K562 (cell line): ENCODE results near the gene PRR23B. TPM values are rescaled to one million over a fixed set of nuclear protein-coding genes. Genes with fewer than 3 reads are reported as not detected.

Experiments
- ATAC-seq: fragments of 200-7000 bp; cut with Tn5 transposase; 3 replicates; pipeline ENCODE4 v1.9.1; 2020; ENCODE audit warnings: moderate library complexity
- BruUV-seq: library from RNA; stranded (reverse); fragments of 400-500 nt; replicated peaks from 2 replicates; lab custom pipeline; 2021; lab: Mats Ljungman, UMichigan
- CTCF ChIA-PET: fragments of 300-600 bp; formaldehyde crosslinking; extraction: SDS; loops from one replicate; lab custom pipeline; 2021; ENCODE audit warnings: low intra/inter-chr PET ratio; lab: Yijun Ruan, JAX
- POLR2A ChIA-PET: fragments of 300-600, 350-650 bp; sonication (Branson Sonifier 250); formaldehyde crosslinking; extraction: SDS; loops from one replicate; lab custom pipeline; 2021; ENCODE audit warnings: antibody characterized with exemption, inconsistent platforms; lab: Yijun Ruan, JAX
- DNase-seq, 4 experiments: peaks; one replicate each; pipeline versions ENCODE4 v3.0.0 to v3.0.0-alpha.2; 2011 to 2018; ENCODE audit warnings: low spot score in 3 of 4, mixed read lengths in 3 of 4; ENCODE audit errors: extremely low read depth in 1 of 4
- FAIRE-seq: peaks from 2 replicates; lab custom pipeline; 2011; peaks lifted over from hg19 to GRCh38; lab: Jason Lieb, UNC
- H2AFZ ChIP-seq: 2 replicates; pipeline ENCODE4 v1.6.0; 2011; ENCODE audit warnings: low read depth, low read length, control low read depth, inconsistent platforms
- H3K27ac ChIP-seq: fragments of 200-600 bp; 3 replicates; pipeline ENCODE4 v1.8.0; 2011; ENCODE audit warnings: low read depth, mild to moderate bottlenecking, control low read depth, inconsistent platforms, low read length, moderate library complexity, mixed read lengths; ENCODE audit errors: extremely low read depth
- H3K27me3 ChIP-seq, 2 experiments: fragments of 300-600 bp in 1 of 2; 2 replicates in 1 of 2; 3 replicates in 1 of 2; pipeline versions ENCODE4 v1.6.0 to v1.8.0; 2011; ENCODE audit warnings: inconsistent platforms in 2 of 2, low read length in 2 of 2, mild to moderate bottlenecking in 1 of 2, mixed read lengths in 1 of 2, moderate library complexity in 1 of 2; ENCODE audit not compliant: control insufficient read depth in 2 of 2, insufficient read depth in 2 of 2
- H3K36me3 ChIP-seq: fragments of 300-600 bp; 3 replicates; pipeline ENCODE4 v1.8.0; 2011; ENCODE audit warnings: mild to moderate bottlenecking, low read length, inconsistent platforms; ENCODE audit not compliant: control insufficient read depth, insufficient read depth
- H3K4me1 ChIP-seq, 2 experiments: fragments of 200-600 bp in 1 of 2; replicated peaks in 1 of 2; 2 replicates in 1 of 2; 3 replicates in 1 of 2; pipeline versions ENCODE4 v1.5.1 to v1.8.0; 2011; ENCODE audit warnings: inconsistent platforms in 2 of 2, low read length in 2 of 2, mild to moderate bottlenecking in 1 of 2, mixed read lengths in 1 of 2, moderate library complexity in 1 of 2; ENCODE audit not compliant: control insufficient read depth in 2 of 2, insufficient read depth in 2 of 2
- H3K4me2 ChIP-seq: 2 replicates; pipeline ENCODE4 v1.6.1; 2011; ENCODE audit warnings: low read length, control low read depth, inconsistent platforms, mixed read lengths; ENCODE audit not compliant: insufficient read depth
- H3K4me3 ChIP-seq: fragments of 200-600 bp; sonication (generic), shearing (Covaris generic); 2 replicates; pipeline ENCODE4 v1.5.1; 2016; ENCODE audit warnings: control low read depth, inconsistent platforms
- H3K79me2 ChIP-seq: fragments of 200-600 bp; 3 replicates; pipeline ENCODE4 v1.8.0; 2011; ENCODE audit warnings: low read length, inconsistent platforms; ENCODE audit not compliant: control insufficient read depth, insufficient read depth
- H3K9ac ChIP-seq, 2 experiments: 2 replicates each; pipeline versions ENCODE4 v1.6.0 to v1.6.1; 2011; ENCODE audit warnings: low read depth in 2 of 2, low read length in 2 of 2, control low read depth in 1 of 2, inconsistent platforms in 1 of 2, mild to moderate bottlenecking in 1 of 2, mixed read lengths in 1 of 2; ENCODE audit not compliant: insufficient read depth in 1 of 2
- H3K9me1 ChIP-seq: one replicate; pipeline ENCODE4 v1.6.0; 2011; ENCODE audit warnings: inconsistent platforms, mild to moderate bottlenecking, low read length, moderate library complexity; ENCODE audit not compliant: control insufficient read depth, insufficient read depth
- H3K9me3 ChIP-seq: replicated peaks from 2 replicates; pipeline ENCODE4 v1.5.1; 2011; ENCODE audit warnings: low read depth, low read length, inconsistent platforms; ENCODE audit not compliant: control insufficient read depth, insufficient read depth
- H4K20me1 ChIP-seq: replicated peaks from 2 replicates; pipeline ENCODE4 v1.6.1; 2011; ENCODE audit warnings: low read length, inconsistent platforms, mixed read lengths; ENCODE audit not compliant: control insufficient read depth, insufficient read depth
- ARID2 ChIP-seq: fragments of 450-650 bp; IDR thresholded peaks from 2 replicates; pipeline ENCODE4 v1.6.1; 2017; ENCODE audit warnings: antibody characterized with exemption, mild to moderate bottlenecking
- E2F6 ChIP-seq, 2 experiments: IDR thresholded peaks; 2 replicates each; pipeline ENCODE4 v1.6.1; 2011; ENCODE audit warnings: borderline replicate concordance in 1 of 2, control low read depth in 1 of 2, low read depth in 1 of 2, low read length in 1 of 2, mild to moderate bottlenecking in 1 of 2, mixed read lengths in 1 of 2, moderate library complexity in 1 of 2; ENCODE audit not compliant: insufficient read depth in 1 of 2, insufficient read length in 1 of 2, poor library complexity in 1 of 2, severe bottlenecking in 1 of 2; ENCODE audit errors: extremely low read depth in 1 of 2
- FOXA1 ChIP-seq: fragments of 450-650 bp; IDR thresholded peaks from 2 replicates; pipeline ENCODE4 v1.6.1; 2016; ENCODE audit warnings: mild to moderate bottlenecking, borderline replicate concordance
- HDAC2 ChIP-seq: fragments of 450-650 bp; IDR thresholded peaks from 2 replicates; pipeline ENCODE4 v1.6.1; 2016; ENCODE audit warnings: mild to moderate bottlenecking
- KDM1A ChIP-seq, 2 experiments: fragments of 450-650 bp; IDR thresholded peaks; 2 replicates each; pipeline ENCODE4 v1.6.1; 2016; ENCODE audit warnings: mild to moderate bottlenecking in 2 of 2
- KDM5B ChIP-seq: fragments of 200-600 bp; sonication (generic); IDR thresholded peaks from 2 replicates; pipeline ENCODE4 v1.6.1; 2012; ENCODE audit warnings: low read depth, mild to moderate bottlenecking, moderate library complexity, low read length, control low read depth, inconsistent platforms; ENCODE audit not compliant: insufficient replicate concordance
- NELFE ChIP-seq: IDR thresholded peaks from 2 replicates; pipeline ENCODE4 v1.6.1; 2011; ENCODE audit warnings: mild to moderate bottlenecking; ENCODE audit not compliant: insufficient read depth, insufficient read length
- PHTF2 ChIP-seq: fragments of 250-450 bp; sonication (Bioruptor Pico); IDR thresholded peaks from 2 replicates; pipeline ENCODE4 v1.5.0; 2021; ENCODE audit warnings: mild to moderate bottlenecking
- POLR3G ChIP-seq: IDR thresholded peaks from 2 replicates; pipeline ENCODE4 v1.6.1; 2011; ENCODE audit not compliant: insufficient read length, insufficient replicate concordance; ENCODE audit errors: extremely low read depth
- ZFP36 ChIP-seq: fragments of 150-350 bp; IDR thresholded peaks from 2 replicates; pipeline ENCODE4 v1.6.1; 2018; ENCODE audit warnings: low read length, low read depth; ENCODE audit not compliant: partially characterized antibody
- ZNF354B ChIP-seq: fragments of 250-450 bp; sonication (Bioruptor Pico); IDR thresholded peaks from 2 replicates; pipeline ENCODE4 v1.4.0; 2020
- ZNF668 ChIP-seq: fragments of 250-450 bp; sonication (Bioruptor Pico); IDR thresholded peaks from 2 replicates; pipeline ENCODE4 v1.8.0; 2022; ENCODE audit warnings: mild to moderate bottlenecking, inconsistent platforms
- WGBS: fragments of 100-300 bp; shearing (Covaris generic); methylation state at CpG from one replicate; pipeline ENCODE4 v1.1.6; 2016; ENCODE audit warnings: low coverage, mixed read lengths; ENCODE audit not compliant: insufficient coverage; ENCODE audit errors: missing lambda C conversion rate; 5-methylcytosine and 5-hydroxymethylcytosine counted together
- in situ Hi-C: fragments of 300-500 bp; cut with MboI; formaldehyde crosslinking; loops from 4 replicates; pipeline ENCODE4 v1.15.0; 2018; ENCODE audit warnings: inconsistent platforms, mixed read lengths
- intact Hi-C: fragments of 100-400 bp; cut with micrococcal nuclease; formaldehyde crosslinking; loops from 2 replicates; pipeline ENCODE4 v1.14.2; 2022
- polyA plus RNA-seq, 8 experiments: library from polyadenylated mRNA; depleted of rRNA in 4 of 8; stranded (reverse) in 5 of 8; unstranded in 3 of 8; fragments of >200 nt; fragmentation: Nextera tagmentation in 2 of 8; fragmentation: Illumina TruSeq in 1 of 8; extraction: Ambion mirVana in 2 of 8; extraction: Trizol in 1 of 8; gene quantifications; 2 replicates each; pipeline versions ENCODE4 v1.2.1 to v1.2.3, GENCODE V29; 2011 to 2014; ENCODE audit warnings: inconsistent platforms in 1 of 8, missing spikeins in 1 of 8
- total RNA-seq, 7 experiments: library from RNA; depleted of rRNA in 6 of 7; stranded (reverse); fragments of >200 nt in 6 of 7; fragmentation: Illumina TruSeq in 2 of 7; extraction: Trizol in 2 of 7; gene quantifications; 2 replicates each; pipeline versions ENCODE4 v1.2.1 to v1.2.3, GENCODE V29; 2011 to 2021; ENCODE audit warnings: low replicate concordance in 1 of 7

PRR23B gene
- total and polyA plus RNA-seq, 9 of the 15 experiments (the other 6 are each of a cell fraction or from before 2014, with no cell fraction given) = not detected

GRCh38 chr3:138976047-138976446, 44.7 kb downstream of the PRR23B start (continued):
- TF ChIP-seq E2F6 (IDR thresholded peaks at IDR 0.05; ENCODE audit: borderline replicate concordance in 1 of 2, extremely low read depth in 1 of 2, insufficient read depth in 1 of 2, insufficient read length in 1 of 2, low read depth in 1 of 2, low read length in 1 of 2, poor library complexity in 1 of 2, severe bottlenecking in 1 of 2) = no peak
- TF ChIP-seq NELFE = no peak
- TF ChIP-seq POLR3G = no peak
- TF ChIP-seq KDM5B = no peak
- no peak for TF ChIP-seq FOXA1
- TF ChIP-seq PHTF2 (CRISPR knock-in tag) = no peak
- TF ChIP-seq KDM1A (IDR thresholded peaks at IDR 0.05) = 0 out of 4 replicates have a peak, but pooled peaks of 1 of the 2 experiments have one; percentile 10
- no peak for TF ChIP-seq ARID2
- TF ChIP-seq ZNF668 (CRISPR knock-in tag) = no peak
- no peak for TF ChIP-seq ZFP36
- 0 out of 2 replicates have a peak, but pooled peaks have one; percentile 21 for TF ChIP-seq HDAC2

- DNase-seq (no peak), FAIRE-seq (no peak), ATAC-seq (no peak)
- BruUV-seq = no TSS peak
- H3K4me1 ChIP-seq = no peaks in the 10 kb centered on the region; a peak in 2 of 5 replicates
- no peaks in the 10 kb centered on the region for H4K20me1 ChIP-seq
- intact Hi-C loops (no loop called here), in situ Hi-C loops (no loop called here)
- H3K27ac ChIP-seq = no peak overlapping the region
- no peak overlapping the region for H2AFZ ChIP-seq
- H3K4me2 ChIP-seq = no peak overlapping the region
- H3K36me3 ChIP-seq = no peaks in the 10 kb centered on the region
- ChIA-PET POLR2A (interaction anchor here (0.9 kb wide), 1 partner anchor 28 kb away, joined by 3 read pairs; the partner anchor contains the start of genes FOXL2 and FOXL2NB), CTCF (no interaction called here)
- H3K9me1 ChIP-seq = no peaks in the 10 kb centered on the region
- H3K4me3 ChIP-seq = no peak overlapping the region
- H3K27me3 ChIP-seq = peaks cover 0 to 5% of the 10 kb centered on the region in 2 experiments; a peak in 1 of 5 replicates
- H3K9me3 ChIP-seq = no peaks in the 10 kb centered on the region
- 0 out of 4 replicates have a peak overlapping the region, but pooled peaks of 1 of the 2 experiments have one; percentile 31 for H3K9ac ChIP-seq
- 60% methylated on average over 8 of the region's 8 CpGs for WGBS
- TF ChIP-seq ZNF354B = no peak
- no peaks in the 10 kb centered on the region for H3K79me2 ChIP-seq
Measured at GRCh38 chr3:138975351-138975750, 45.4 kb downstream of the PRR23B start.
